ENCODE measurements around the gene FAM240A.

DNA sequence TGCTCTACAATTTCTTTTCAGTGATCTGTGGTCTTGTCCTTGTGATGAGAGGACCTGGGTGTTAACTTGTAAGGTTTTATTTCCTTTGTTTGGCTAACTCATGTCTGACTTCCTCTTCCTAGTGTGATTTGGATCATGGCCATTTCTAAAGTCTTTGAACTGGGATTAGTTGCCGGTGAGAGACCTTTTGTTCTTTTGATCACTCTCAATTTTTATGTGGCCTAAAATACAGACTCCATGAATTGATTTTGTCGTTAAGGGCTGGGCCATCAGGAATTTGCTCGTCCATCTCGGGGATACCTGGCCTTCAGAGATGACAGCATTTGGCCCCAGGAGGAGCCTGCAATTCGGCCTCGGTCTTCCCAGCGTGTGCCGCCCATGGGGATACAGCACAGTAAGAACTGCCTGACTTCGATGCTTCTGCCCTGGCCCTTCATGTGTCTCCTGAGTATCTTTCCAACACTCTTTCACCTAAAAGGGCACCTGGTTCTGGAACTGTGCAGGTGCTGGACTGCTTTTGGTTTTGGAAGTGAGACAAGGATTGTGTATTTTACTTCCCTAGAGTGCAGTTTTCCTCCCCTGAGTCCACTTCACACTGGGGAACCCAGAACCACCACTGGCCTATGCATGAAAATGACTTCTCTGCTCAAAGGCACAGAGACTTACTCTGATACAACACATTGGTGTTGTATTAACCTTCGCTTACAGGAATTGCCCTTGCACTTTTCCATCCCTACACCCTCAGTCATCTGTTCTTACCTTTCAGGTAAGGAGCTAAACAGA lies 33.2 kb upstream of the FAM240A start:
- TF ChIP-seq, protein P1, sequence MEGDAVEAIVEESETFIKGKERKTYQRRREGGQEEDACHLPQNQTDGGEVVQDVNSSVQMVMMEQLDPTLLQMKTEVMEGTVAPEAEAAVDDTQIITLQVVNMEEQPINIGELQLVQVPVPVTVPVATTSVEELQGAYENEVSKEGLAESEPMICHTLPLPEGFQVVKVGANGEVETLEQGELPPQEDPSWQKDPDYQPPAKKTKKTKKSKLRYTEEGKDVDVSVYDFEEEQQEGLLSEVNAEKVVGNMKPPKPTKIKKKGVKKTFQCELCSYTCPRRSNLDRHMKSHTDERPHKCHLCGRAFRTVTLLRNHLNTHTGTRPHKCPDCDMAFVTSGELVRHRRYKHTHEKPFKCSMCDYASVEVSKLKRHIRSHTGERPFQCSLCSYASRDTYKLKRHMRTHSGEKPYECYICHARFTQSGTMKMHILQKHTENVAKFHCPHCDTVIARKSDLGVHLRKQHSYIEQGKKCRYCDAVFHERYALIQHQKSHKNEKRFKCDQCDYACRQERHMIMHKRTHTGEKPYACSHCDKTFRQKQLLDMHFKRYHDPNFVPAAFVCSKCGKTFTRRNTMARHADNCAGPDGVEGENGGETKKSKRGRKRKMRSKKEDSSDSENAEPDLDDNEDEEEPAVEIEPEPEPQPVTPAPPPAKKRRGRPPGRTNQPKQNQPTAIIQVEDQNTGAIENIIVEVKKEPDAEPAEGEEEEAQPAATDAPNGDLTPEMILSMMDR (IDR thresholded peaks at IDR 0.05), result no peak
- no peak for TF ChIP-seq EZH2 (IDR thresholded peaks at IDR 0.05; ENCODE audit: borderline replicate concordance, insufficient read depth, low read depth, low read length, poor library complexity, severe bottlenecking)

Data from B cell (primary cell).